ENCODE measurements around the gene TOX3. TPM values are rescaled to one million over a fixed set of nuclear protein-coding genes. Genes with fewer than 3 reads are reported as not detected.

Gene TOX3
- total and polyA plus RNA-seq, 2 of the 13 experiments (the other 11 are each of a cell fraction or from before 2014, with no cell fraction given) = 14.5 to 98.6 TPM

DNA sequence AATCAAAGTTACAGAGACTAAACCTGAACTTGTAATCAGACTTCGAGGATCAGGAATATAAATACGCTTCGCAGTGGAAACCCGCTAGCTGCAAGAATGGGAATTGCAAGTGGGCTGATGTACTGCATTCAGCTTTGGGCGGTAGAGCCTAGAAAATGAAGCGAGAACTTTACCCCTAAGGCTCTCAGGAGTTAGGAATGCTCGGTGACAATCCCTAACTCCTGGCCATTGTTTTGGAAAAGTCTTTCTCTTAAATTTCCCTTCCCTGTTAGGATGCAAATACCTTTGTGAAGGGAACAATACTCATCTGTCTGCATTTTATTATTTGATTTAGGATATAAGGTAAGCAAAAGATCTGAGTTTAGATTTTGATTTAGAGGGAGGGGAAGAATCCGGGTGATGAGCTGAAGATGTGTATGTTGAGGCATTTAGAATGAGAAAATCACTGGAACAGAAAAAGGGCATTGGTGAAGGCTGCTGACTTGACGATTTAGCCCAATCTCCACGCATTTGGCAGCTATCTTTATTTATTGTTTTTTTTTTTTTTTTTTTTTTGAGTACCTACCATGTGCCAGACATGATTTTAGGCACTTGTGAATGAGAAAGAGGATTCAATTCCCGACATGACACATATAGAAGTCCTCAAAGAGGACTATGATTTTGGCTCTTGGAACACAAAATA is 2.2 kb upstream of the TOX3 start (continued):
- TF ChIP-seq, protein P1, sequence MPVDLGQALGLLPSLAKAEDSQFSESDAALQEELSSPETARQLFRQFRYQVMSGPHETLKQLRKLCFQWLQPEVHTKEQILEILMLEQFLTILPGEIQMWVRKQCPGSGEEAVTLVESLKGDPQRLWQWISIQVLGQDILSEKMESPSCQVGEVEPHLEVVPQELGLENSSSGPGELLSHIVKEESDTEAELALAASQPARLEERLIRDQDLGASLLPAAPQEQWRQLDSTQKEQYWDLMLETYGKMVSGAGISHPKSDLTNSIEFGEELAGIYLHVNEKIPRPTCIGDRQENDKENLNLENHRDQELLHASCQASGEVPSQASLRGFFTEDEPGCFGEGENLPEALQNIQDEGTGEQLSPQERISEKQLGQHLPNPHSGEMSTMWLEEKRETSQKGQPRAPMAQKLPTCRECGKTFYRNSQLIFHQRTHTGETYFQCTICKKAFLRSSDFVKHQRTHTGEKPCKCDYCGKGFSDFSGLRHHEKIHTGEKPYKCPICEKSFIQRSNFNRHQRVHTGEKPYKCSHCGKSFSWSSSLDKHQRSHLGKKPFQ (CRISPR knock-in tag; IDR thresholded peaks at IDR 0.05; ENCODE audit: insufficient replicate concordance) = peak; percentile 15
- TF ChIP-seq, protein P2, sequence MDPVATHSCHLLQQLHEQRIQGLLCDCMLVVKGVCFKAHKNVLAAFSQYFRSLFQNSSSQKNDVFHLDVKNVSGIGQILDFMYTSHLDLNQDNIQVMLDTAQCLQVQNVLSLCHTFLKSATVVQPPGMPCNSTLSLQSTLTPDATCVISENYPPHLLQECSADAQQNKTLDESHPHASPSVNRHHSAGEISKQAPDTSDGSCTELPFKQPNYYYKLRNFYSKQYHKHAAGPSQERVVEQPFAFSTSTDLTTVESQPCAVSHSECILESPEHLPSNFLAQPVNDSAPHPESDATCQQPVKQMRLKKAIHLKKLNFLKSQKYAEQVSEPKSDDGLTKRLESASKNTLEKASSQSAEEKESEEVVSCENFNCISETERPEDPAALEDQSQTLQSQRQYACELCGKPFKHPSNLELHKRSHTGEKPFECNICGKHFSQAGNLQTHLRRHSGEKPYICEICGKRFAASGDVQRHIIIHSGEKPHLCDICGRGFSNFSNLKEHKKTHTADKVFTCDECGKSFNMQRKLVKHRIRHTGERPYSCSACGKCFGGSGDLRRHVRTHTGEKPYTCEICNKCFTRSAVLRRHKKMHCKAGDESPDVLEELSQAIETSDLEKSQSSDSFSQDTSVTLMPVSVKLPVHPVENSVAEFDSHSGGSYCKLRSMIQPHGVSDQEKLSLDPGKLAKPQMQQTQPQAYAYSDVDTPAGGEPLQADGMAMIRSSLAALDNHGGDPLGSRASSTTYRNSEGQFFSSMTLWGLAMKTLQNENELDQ (CRISPR knock-in tag; IDR thresholded peaks at IDR 0.05; ENCODE audit: borderline replicate concordance) = no peak
- TF ChIP-seq, protein P3, sequence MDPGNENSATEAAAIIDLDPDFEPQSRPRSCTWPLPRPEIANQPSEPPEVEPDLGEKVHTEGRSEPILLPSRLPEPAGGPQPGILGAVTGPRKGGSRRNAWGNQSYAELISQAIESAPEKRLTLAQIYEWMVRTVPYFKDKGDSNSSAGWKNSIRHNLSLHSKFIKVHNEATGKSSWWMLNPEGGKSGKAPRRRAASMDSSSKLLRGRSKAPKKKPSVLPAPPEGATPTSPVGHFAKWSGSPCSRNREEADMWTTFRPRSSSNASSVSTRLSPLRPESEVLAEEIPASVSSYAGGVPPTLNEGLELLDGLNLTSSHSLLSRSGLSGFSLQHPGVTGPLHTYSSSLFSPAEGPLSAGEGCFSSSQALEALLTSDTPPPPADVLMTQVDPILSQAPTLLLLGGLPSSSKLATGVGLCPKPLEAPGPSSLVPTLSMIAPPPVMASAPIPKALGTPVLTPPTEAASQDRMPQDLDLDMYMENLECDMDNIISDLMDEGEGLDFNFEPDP (CRISPR knock-in tag; conservative IDR thresholded peaks at IDR 0.05) = no peak
- TF ChIP-seq MTA3 (CRISPR knock-in tag; IDR thresholded peaks at IDR 0.05) = no peak
- TF ChIP-seq IRF2 (CRISPR knock-in tag; IDR thresholded peaks at IDR 0.05) = 0 out of 2 replicates have a peak, but pooled peaks have one; percentile 34
- TF ChIP-seq RXRB (CRISPR knock-in tag; IDR thresholded peaks at IDR 0.05; ENCODE audit: borderline replicate concordance) = peak; percentile 6; the same call in 1 of the 2 replicates
- TF ChIP-seq TSC22D2 (CRISPR knock-in tag; IDR thresholded peaks at IDR 0.05; ENCODE audit: borderline replicate concordance) = no peak
- TF ChIP-seq KLF11 (CRISPR knock-in tag; IDR thresholded peaks at IDR 0.05) = 0 out of 2 replicates have a peak, but pooled peaks have one; percentile 19
- 0 out of 2 replicates have a peak, but pooled peaks have one; percentile 30 for TF ChIP-seq ZNF780A (CRISPR knock-in tag; IDR thresholded peaks at IDR 0.05)
- TF ChIP-seq, protein P4, sequence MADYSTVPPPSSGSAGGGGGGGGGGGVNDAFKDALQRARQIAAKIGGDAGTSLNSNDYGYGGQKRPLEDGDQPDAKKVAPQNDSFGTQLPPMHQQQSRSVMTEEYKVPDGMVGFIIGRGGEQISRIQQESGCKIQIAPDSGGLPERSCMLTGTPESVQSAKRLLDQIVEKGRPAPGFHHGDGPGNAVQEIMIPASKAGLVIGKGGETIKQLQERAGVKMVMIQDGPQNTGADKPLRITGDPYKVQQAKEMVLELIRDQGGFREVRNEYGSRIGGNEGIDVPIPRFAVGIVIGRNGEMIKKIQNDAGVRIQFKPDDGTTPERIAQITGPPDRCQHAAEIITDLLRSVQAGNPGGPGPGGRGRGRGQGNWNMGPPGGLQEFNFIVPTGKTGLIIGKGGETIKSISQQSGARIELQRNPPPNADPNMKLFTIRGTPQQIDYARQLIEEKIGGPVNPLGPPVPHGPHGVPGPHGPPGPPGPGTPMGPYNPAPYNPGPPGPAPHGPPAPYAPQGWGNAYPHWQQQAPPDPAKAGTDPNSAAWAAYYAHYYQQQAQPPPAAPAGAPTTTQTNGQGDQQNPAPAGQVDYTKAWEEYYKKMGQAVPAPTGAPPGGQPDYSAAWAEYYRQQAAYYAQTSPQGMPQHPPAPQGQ (CRISPR knock-in tag; IDR thresholded peaks at IDR 0.05; ENCODE audit: borderline replicate concordance) = no peak
- no peak for TF ChIP-seq KLF6 (CRISPR knock-in tag; IDR thresholded peaks at IDR 0.05)
- TF ChIP-seq SMARCC2 (IDR thresholded peaks at IDR 0.05) = no peak
- TF ChIP-seq CREB1 (IDR thresholded peaks at IDR 0.05) = no peak
- TF ChIP-seq CREB1 (CRISPR knock-in tag; IDR thresholded peaks at IDR 0.05) = no peak; the same call in 1 of the 2 replicates
- TF ChIP-seq, protein P5, sequence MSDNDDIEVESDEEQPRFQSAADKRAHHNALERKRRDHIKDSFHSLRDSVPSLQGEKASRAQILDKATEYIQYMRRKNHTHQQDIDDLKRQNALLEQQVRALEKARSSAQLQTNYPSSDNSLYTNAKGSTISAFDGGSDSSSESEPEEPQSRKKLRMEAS (IDR thresholded peaks at IDR 0.05) = no peak
- 0 out of 2 replicates have a peak, but pooled peaks have one; percentile 26 for TF ChIP-seq ZNF644 (CRISPR knock-in tag; IDR thresholded peaks at IDR 0.05; ENCODE audit: low read depth)
- TF ChIP-seq, protein P6, sequence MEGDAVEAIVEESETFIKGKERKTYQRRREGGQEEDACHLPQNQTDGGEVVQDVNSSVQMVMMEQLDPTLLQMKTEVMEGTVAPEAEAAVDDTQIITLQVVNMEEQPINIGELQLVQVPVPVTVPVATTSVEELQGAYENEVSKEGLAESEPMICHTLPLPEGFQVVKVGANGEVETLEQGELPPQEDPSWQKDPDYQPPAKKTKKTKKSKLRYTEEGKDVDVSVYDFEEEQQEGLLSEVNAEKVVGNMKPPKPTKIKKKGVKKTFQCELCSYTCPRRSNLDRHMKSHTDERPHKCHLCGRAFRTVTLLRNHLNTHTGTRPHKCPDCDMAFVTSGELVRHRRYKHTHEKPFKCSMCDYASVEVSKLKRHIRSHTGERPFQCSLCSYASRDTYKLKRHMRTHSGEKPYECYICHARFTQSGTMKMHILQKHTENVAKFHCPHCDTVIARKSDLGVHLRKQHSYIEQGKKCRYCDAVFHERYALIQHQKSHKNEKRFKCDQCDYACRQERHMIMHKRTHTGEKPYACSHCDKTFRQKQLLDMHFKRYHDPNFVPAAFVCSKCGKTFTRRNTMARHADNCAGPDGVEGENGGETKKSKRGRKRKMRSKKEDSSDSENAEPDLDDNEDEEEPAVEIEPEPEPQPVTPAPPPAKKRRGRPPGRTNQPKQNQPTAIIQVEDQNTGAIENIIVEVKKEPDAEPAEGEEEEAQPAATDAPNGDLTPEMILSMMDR (CRISPR knock-in tag; IDR thresholded peaks at IDR 0.05) = peak; percentile 44
- TF ChIP-seq RCOR2 (CRISPR knock-in tag; IDR thresholded peaks at IDR 0.05) = peak; percentile 4; the same call in 1 of the 2 replicates
- TF ChIP-seq HDAC1 (CRISPR knock-in tag; IDR thresholded peaks at IDR 0.05) = no peak
- no peak for TF ChIP-seq NFE2L2 (IDR thresholded peaks at IDR 0.05; ENCODE audit: low read length)
- TF ChIP-seq MAFK (conservative IDR thresholded peaks at IDR 0.05 in 1 of 2, IDR thresholded peaks at IDR 0.05 in 1 of 2; ENCODE audit: low read length in 2 of 2) = peak; percentile 92 to 93
